ENCODE data around the gene CLDND1. TPM values are rescaled to one million over a fixed set of nuclear protein-coding genes. Genes with fewer than 3 reads are reported as not detected.
A peak's percentile ranks its signal among the peaks of the same experiment; 100 is the strongest.

Gene CLDND1
- total RNA-seq (100 to 1,000 TPM in 2 of 7 donors, 10 to 100 TPM in 5; 82.5 to 155 (median 93.4) TPM), polyA plus RNA-seq (10 to 100 TPM; 75.3 to 98.9 TPM)
- long read RNA-seq, donor 1, transcript CLDND1-201 (5 exons, 2,161 nt): major isoform, 75 of 138 reads
- long read RNA-seq, donor 1, partial matches to known transcripts: 5 of 138 reads
- long read RNA-seq, donor 1, other reads (novel, unspliced or antisense): 49 of 138 reads
- long read RNA-seq, donor 2, transcript CLDND1-201 (5 exons, 2,161 nt): major isoform, 29 of 39 reads
- long read RNA-seq, donor 2, partial matches to known transcripts: 0 of 39 reads
- long read RNA-seq, donor 2, other reads (novel, unspliced or antisense): 0 of 39 reads
- long read RNA-seq, donor 3, transcript CLDND1-201 (5 exons, 2,161 nt): major isoform, 54 of 79 reads
- long read RNA-seq, donor 3, partial matches to known transcripts: 1 of 79 reads
- long read RNA-seq, donor 3, other reads (novel, unspliced or antisense): 14 of 79 reads

DNA sequence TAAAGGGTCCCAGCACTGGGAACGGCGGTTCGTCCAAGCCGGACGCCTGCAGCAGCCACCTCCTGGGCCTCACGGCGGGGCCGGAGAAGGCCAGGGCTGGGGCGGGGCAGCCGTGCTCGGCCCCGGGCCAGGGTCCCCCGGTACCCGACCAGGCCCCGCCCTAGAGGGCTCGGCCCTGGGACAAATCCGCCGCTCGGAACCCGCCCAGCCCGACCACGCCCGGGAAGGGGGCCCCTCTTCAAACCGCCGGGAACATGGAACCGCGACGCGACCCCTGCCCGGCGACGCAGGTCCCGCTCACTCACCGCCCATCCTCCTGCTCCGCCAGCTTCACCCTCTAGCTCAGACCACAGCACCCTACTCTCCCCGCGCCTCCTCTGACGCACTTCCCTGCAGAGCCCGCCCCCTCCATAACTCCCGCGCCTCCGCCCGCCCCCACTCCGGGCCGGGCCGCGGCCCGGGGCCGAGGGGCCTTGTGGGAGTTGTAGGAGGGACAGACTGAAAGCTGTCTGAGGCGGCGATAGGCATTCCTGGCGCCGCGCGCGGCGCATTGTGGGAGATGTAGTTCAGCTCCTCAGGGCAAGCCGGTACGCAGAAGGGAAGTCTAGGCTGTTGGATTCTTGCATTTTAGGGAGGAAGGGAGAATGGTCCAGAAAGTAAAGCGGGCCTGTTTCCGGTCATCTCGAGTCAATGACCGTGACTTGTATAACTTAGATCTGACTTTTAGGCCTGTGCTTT lies at the start of gene CLDND1:
CLDND1 (minus strand) TSS at position 359 of the 738 bp plus-strand sequence. CDS start 1,478 bp downstream, outside the sequence.
- intact Hi-C loops (cut with DNase I): no loop called here
- Histone ChIP-seq H3K4me1 (ENCODE audit: insufficient read depth) (peaks cover 7% of the 10 kb centered on the region), H3K27ac (peak within 1 kb of the TSS; percentile 91 to 93), H3K9me3 (no peaks in the 10 kb centered on the region), H3K27me3 (no peaks in the 10 kb centered on the region), H3K36me3 (no peaks in the 10 kb centered on the region), H3K4me3 (peak within 1 kb of the TSS; percentile 90)
- WGBS, 3 donors: 0% methylated on average over 43 to 63 of the region's 63 CpGs
- peak; percentile 89 for TF ChIP-seq POLR2A (IDR thresholded peaks at IDR 0.05)
- TF ChIP-seq EP300 (IDR thresholded peaks at IDR 0.05): peak; percentile 2
- TF ChIP-seq, protein P1, sequence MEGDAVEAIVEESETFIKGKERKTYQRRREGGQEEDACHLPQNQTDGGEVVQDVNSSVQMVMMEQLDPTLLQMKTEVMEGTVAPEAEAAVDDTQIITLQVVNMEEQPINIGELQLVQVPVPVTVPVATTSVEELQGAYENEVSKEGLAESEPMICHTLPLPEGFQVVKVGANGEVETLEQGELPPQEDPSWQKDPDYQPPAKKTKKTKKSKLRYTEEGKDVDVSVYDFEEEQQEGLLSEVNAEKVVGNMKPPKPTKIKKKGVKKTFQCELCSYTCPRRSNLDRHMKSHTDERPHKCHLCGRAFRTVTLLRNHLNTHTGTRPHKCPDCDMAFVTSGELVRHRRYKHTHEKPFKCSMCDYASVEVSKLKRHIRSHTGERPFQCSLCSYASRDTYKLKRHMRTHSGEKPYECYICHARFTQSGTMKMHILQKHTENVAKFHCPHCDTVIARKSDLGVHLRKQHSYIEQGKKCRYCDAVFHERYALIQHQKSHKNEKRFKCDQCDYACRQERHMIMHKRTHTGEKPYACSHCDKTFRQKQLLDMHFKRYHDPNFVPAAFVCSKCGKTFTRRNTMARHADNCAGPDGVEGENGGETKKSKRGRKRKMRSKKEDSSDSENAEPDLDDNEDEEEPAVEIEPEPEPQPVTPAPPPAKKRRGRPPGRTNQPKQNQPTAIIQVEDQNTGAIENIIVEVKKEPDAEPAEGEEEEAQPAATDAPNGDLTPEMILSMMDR (IDR thresholded peaks at IDR 0.05): peak in 1 of 3 donors; percentile 16
- peak; percentile 97 to 98 (median 97) for DNase-seq

DNA sequence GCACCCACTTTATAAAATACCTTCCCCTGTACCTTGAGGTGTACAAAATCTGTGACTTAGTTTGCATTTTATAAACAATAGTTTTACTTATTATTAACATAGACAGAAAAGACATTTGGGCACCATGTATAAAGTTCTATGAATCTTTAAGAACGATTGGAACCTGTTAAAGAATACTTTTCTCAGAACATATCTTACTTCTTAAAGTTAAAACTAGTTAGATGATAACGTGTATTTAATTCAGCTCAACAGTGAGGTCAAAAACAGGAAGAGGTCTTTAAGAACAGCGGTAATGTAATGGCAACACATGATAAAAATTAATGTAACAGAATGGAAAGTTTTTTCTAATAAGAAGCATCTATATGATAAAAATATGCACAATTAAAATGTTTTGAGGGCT lies 45.7 kb upstream of the CLDND1 start:
- Histone ChIP-seq H3K9me3 (no peaks in the 10 kb centered on the region), H3K4me1 (ENCODE audit: insufficient read depth) (no peaks in the 10 kb centered on the region), H3K27ac (no peak overlapping the region), H3K36me3 (no peaks in the 10 kb centered on the region), H3K4me3 (no peak overlapping the region), H3K27me3 (no peaks in the 10 kb centered on the region)
- intact Hi-C loops (cut with DNase I): no loop called here
- 72 to 81% (median 74%) methylated on average over 3 of the region's 3 CpGs for WGBS, 3 donors
- TF ChIP-seq, protein P1 (IDR thresholded peaks at IDR 0.05): no peak
- no peak for TF ChIP-seq EP300 (IDR thresholded peaks at IDR 0.05)
- no peak for DNase-seq

DNA sequence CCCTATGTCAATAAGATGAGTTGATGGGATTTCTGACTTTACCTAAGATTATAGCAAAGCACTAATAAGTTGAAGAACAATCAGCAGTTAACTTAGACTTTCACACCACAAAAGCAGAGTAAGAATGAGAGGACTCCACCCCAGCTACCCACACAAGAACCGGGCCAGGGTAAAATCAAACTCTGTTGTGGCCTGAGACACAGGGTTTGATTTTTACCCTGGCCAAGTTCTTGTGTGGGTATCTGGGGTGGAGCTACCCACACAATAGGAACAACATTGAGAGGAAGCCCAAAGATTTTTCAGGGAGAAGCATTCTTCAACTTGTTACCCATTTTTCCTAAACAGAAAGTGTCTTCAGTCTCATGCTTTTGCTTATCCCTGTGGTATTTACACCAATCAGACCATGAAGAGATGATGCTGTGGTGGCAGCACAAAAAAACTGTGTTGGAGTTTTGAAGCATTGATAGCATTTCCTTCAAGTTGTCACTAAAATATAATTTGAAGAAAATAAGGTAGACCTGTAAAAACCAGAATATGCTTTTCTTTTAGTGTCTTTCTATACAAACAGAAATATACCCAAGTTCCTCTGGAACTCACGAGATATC lies 45.1 kb upstream of the CLDND1 start:
- TF ChIP-seq, protein P1 (IDR thresholded peaks at IDR 0.05): no peak
- TF ChIP-seq EP300 (IDR thresholded peaks at IDR 0.05) (no peak), POLR2A (IDR thresholded peaks at IDR 0.05) (no peak)
- H3K36me3 ChIP-seq: no peaks in the 10 kb centered on the region
- no peaks in the 10 kb centered on the region for H3K4me1 ChIP-seq (ENCODE audit: insufficient read depth)
- H3K27me3 ChIP-seq: no peaks in the 10 kb centered on the region
- no peaks in the 10 kb centered on the region for H3K9me3 ChIP-seq
- H3K4me3 ChIP-seq: no peak overlapping the region
- intact Hi-C loops (cut with DNase I): no loop called here
- 56 to 77% (median 68%) methylated on average over 2 of the region's 2 CpGs for WGBS, 3 donors
- DNase-seq: no peak
- H3K27ac ChIP-seq: no peak overlapping the region

DNA sequence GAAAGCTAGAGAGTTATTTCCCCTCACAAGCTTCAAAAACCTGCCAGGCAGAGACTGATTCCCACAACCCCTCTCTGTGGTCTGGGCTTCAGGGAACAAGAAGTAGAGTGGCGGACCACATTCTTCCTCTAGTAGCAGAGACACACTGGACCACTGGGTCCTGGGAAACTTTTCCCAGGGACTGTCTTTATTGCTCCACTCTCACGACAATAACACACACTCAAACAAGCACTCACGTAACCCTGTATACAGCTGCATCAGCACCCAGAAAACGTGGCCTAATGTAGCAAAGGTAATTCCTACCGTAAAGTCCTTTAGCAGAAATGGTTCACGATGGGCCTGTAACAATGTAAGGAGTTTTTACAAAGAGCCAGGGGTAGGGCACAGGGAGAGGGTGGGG lies 43.1 kb upstream of the CLDND1 start:
- Histone ChIP-seq H3K4me1 (ENCODE audit: insufficient read depth) (no peaks in the 10 kb centered on the region), H3K27ac (no peak overlapping the region), H3K4me3 (no peak overlapping the region), H3K27me3 (no peaks in the 10 kb centered on the region), H3K9me3 (no peaks in the 10 kb centered on the region), H3K36me3 (no peaks in the 10 kb centered on the region)
- DNase-seq: no peak
- 77 to 86% (median 82%) methylated on average over 6 of the region's 6 CpGs for WGBS, 3 donors
- intact Hi-C loops (cut with DNase I): no loop called here
- no peak for TF ChIP-seq POLR2A (IDR thresholded peaks at IDR 0.05)
- no peak for TF ChIP-seq EP300 (IDR thresholded peaks at IDR 0.05)
- TF ChIP-seq, protein P1 (IDR thresholded peaks at IDR 0.05): no peak

All from ovary (tissue), 10 donors.